Rectal smooth muscle tissue (tissue), 1 donor: Measurements from ENCODE around the gene APOBR.
"Not testable (repeated sequence)": the region's sequence is repeated elsewhere in the genome, so short reads cannot be mapped to it uniquely, and the experiment has no call there.

Source experiments
- H3K27ac ChIP-seq: one replicate; pipeline ENCODE4 v1.7.0; 2013; ENCODE audit warnings: low read depth, low read length, inconsistent platforms
- H3K27me3 ChIP-seq: one replicate; pipeline ENCODE4 v1.7.0; 2013; ENCODE audit warnings: low read length; ENCODE audit not compliant: control insufficient read depth, insufficient read depth
- H3K36me3 ChIP-seq: one replicate; pipeline ENCODE4 v1.7.0; 2013; ENCODE audit warnings: low read length; ENCODE audit not compliant: control insufficient read depth, insufficient read depth
- H3K4me1 ChIP-seq: one replicate; pipeline ENCODE4 v1.7.0; 2013; ENCODE audit warnings: low read length; ENCODE audit not compliant: control insufficient read depth, insufficient read depth
- H3K4me3 ChIP-seq: one replicate; pipeline ENCODE4 v1.7.0; 2013; ENCODE audit warnings: low read length
- H3K9ac ChIP-seq: one replicate; pipeline ENCODE4 v1.7.0; 2013; ENCODE audit warnings: low read length

Gene APOBR

GRCh38 chr16:28494121-28494851 lies at the start of gene APOBR:
TSS of gene APOBR (plus strand) at chr16:28494643. CDS start at chr16:28494682, 39 bp downstream.
- peaks cover 1% of the 10 kb centered on the region for H3K36me3 ChIP-seq
- no peaks in the 10 kb centered on the region for H3K27me3 ChIP-seq
- H3K4me3 ChIP-seq: peak within 1 kb of the TSS; percentile 27
- no peaks in the 10 kb centered on the region for H3K4me1 ChIP-seq
- peak within 1 kb of the TSS; percentile 22 for H3K9ac ChIP-seq
- H3K27ac ChIP-seq: peak within 1 kb of the TSS; percentile 16

GRCh38 chr16:28446388-28446787 lies 48.1 kb upstream of the APOBR start:
- not testable (repeated sequence) for H3K4me1 ChIP-seq, H3K27ac ChIP-seq, H3K27me3 ChIP-seq, H3K9ac ChIP-seq, H3K4me3 ChIP-seq, H3K36me3 ChIP-seq

- not testable (repeated sequence) for H3K4me3 ChIP-seq, H3K27ac ChIP-seq
Measured at GRCh38 chr16:28447081-28447480, 47.4 kb upstream of the APOBR start.

GRCh38 chr16:28473714-28474265 lies 20.7 kb upstream of the APOBR start:
- H3K27ac ChIP-seq: no peak overlapping the region
- peaks cover 6% of the 10 kb centered on the region for H3K36me3 ChIP-seq
- no peaks in the 10 kb centered on the region for H3K4me1 ChIP-seq
- no peaks in the 10 kb centered on the region for H3K27me3 ChIP-seq
- no peak overlapping the region for H3K9ac ChIP-seq
- H3K4me3 ChIP-seq: no peak overlapping the region

More at GRCh38 chr16:28447081-28447480, 47.4 kb upstream of the APOBR start:
- not testable (repeated sequence) for H3K36me3 ChIP-seq, H3K9ac ChIP-seq, H3K4me1 ChIP-seq, H3K27me3 ChIP-seq

GRCh38 chr16:28475221-28475620 lies 19.2 kb upstream of the APOBR start:
- Histone ChIP-seq H3K4me1 (no peaks in the 10 kb centered on the region), H3K4me3 (no peak overlapping the region), H3K27ac (no peak overlapping the region), H3K9ac (no peak overlapping the region), H3K36me3 (peaks cover 8% of the 10 kb centered on the region), H3K27me3 (no peaks in the 10 kb centered on the region)

GRCh38 chr16:28477311-28477920 lies 17.0 kb upstream of the APOBR start:
- Histone ChIP-seq H3K4me3 (no peak overlapping the region), H3K36me3 (peaks cover 14% of the 10 kb centered on the region), H3K4me1 (no peaks in the 10 kb centered on the region), H3K27me3 (no peaks in the 10 kb centered on the region), H3K27ac (no peak overlapping the region), H3K9ac (no peak overlapping the region)

GRCh38 chr16:28478506-28479180 lies 15.8 kb upstream of the APOBR start:
- H3K4me1 ChIP-seq: no peaks in the 10 kb centered on the region
- peaks cover 20% of the 10 kb centered on the region for H3K36me3 ChIP-seq
- no peaks in the 10 kb centered on the region for H3K27me3 ChIP-seq
- H3K9ac ChIP-seq: no peak overlapping the region
- no peak overlapping the region for H3K27ac ChIP-seq
- H3K4me3 ChIP-seq: no peak overlapping the region

GRCh38 chr16:28482026-28482425 lies 12.4 kb upstream of the APOBR start:
- H3K27ac ChIP-seq: no peak overlapping the region
- no peak overlapping the region for H3K9ac ChIP-seq
- H3K27me3 ChIP-seq: no peaks in the 10 kb centered on the region
- no peak overlapping the region for H3K4me3 ChIP-seq
- H3K4me1 ChIP-seq: no peaks in the 10 kb centered on the region
- H3K36me3 ChIP-seq: peaks cover 24% of the 10 kb centered on the region

GRCh38 chr16:28483361-28483760 lies 11.1 kb upstream of the APOBR start:
- H3K27me3 ChIP-seq, H3K4me1 ChIP-seq, H3K4me3 ChIP-seq, H3K27ac ChIP-seq, H3K9ac ChIP-seq: not testable (repeated sequence)
- H3K36me3 ChIP-seq: peaks cover 25% of the 10 kb centered on the region

- H3K27me3 ChIP-seq: no peaks in the 10 kb centered on the region
- H3K27ac ChIP-seq: no peak overlapping the region
- H3K4me1 ChIP-seq: no peaks in the 10 kb centered on the region
- peaks cover 28% of the 10 kb centered on the region for H3K36me3 ChIP-seq
- no peak overlapping the region for H3K9ac ChIP-seq
- no peak overlapping the region for H3K4me3 ChIP-seq
Measured at GRCh38 chr16:28486266-28486665, 8.2 kb upstream of the APOBR start.

- peak overlapping the region; percentile 94 for H3K9ac ChIP-seq
- no peaks in the 10 kb centered on the region for H3K27me3 ChIP-seq
- H3K27ac ChIP-seq: peak overlapping the region; percentile 99
- peaks cover 13% of the 10 kb centered on the region for H3K36me3 ChIP-seq
- peak overlapping the region; percentile 100 for H3K4me3 ChIP-seq
- H3K4me1 ChIP-seq: no peaks in the 10 kb centered on the region
Measured at GRCh38 chr16:28491230-28491969, 3.0 kb upstream of the APOBR start.

GRCh38 chr16:28491970-28492474 lies 2.4 kb upstream of the APOBR start, which contains the start of gene CLN3:
TSS of gene CLN3 (minus strand) at chr16:28492074. CDS start at chr16:28491759, 315 bp downstream.
- Histone ChIP-seq H3K4me3 (peak within 1 kb of the TSS; percentile 100), H3K36me3 (peaks cover 13% of the 10 kb centered on the region), H3K9ac (peak within 1 kb of the TSS; percentile 94), H3K27ac (peak within 1 kb of the TSS; percentile 99), H3K27me3 (no peaks in the 10 kb centered on the region), H3K4me1 (no peaks in the 10 kb centered on the region)
